Measurements from ENCODE around the gene DPRX.

DPRX gene, protein sequence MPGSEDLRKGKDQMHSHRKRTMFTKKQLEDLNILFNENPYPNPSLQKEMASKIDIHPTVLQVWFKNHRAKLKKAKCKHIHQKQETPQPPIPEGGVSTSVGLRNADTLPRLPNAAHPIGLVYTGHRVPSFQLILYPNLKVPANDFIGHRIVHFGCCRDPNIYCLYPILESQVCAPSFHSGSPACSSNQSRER

DNA sequence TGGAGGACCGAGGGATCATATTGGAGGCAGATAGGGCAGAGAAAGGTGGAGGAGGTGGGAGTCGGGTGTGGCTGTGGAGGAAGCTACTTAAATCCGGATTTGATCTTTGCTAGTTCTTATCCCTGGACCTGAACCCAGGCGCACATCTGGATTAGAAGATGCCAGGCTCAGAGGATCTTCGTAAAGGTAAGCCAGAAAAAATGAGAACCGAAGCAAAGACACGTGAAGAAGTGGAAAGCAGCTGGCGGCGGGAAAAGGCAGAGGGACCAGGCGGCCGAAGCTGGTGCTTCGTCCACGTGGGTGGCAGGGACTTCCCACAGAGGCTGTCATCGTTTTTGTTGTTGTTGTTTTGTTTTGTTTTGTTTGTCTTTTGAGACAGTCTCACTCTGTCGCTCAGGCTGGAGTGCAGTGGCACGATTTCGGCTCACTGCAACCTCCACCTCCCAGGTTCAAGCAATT lies at the start of gene DPRX:
Gene DPRX (plus strand): TSS at position 51 of the 459 bp plus-strand sequence. CDS start 108 bp downstream, at position 159.
- DNase-seq (ENCODE audit: low spot score): no peak

DNA sequence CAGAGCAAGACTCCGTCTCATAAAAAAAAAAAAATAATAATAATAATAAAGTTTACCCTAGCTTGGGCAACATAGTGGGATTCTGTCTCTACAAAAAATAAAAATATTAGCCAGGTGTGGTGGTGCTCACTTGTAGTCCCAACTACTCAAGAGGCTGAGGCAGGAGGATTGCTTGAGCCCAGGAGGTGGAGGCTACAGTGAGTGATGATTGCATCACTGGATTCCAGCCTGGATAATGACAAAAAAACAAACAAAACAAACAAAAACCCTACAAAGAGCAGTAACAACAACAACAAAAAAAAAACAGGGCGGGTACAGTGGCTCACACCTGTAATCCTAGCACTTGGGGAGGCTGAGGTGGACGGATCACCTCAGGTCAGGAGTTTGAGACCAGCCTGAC lies 48.6 kb upstream of the DPRX start:
- no peak for DNase-seq (ENCODE audit: low spot score)

DNA sequence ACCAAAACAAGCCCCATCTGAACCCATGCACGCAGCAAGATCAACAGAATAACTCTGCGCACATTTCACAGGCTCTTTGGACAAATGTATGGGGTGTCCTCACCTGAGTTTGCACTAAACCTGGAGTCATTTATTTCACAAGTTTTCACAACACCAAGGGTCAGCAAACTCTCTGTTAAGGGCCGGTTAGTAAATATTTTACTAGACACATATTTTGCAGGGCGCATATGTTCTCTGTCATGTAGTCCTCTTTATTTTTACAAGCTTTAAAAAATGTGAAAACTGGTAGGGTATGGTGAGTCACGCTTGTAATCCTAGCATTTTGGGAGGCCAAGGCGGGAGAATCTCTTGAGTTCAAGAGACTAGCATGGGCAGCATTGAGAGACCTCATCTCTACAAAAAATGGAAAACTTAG lies 45.5 kb upstream of the DPRX start:
- DNase-seq (ENCODE audit: low spot score): no peak

DNA sequence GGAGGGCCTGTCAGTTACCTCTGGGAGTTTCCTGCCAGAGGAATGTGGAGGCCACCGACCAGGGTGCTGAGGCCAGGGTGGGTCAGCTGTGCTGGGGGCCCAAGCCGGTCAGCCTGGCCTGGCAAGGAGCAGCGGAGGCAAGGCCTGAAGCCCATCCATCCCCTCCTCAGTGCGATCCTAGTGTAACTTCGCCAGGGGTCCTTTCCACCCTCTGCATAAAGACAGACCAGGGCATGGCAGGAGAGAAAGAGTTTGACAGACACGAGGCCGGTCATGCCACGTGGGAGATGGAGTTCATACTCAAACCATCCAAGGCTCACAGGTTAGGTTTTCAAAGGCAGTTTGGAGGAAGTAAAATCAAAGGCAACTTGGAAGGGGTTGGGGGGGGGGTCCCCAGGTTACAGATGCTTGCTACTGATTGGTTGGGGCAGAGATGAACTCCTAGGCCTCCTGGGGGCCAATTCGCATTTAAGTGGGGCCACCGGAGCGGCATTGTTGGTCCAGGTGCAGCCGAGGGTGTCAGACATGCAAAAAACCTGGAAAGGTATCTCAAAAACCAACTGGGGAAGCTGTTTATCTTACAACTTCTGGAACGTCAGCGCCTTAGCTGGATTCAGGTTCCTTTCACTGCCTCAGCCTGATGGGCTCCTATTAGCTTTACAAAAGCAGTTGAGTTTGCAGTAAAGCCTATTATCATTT lies 36.8 kb upstream of the DPRX start:
- no peak for DNase-seq (ENCODE audit: low spot score)

DNA sequence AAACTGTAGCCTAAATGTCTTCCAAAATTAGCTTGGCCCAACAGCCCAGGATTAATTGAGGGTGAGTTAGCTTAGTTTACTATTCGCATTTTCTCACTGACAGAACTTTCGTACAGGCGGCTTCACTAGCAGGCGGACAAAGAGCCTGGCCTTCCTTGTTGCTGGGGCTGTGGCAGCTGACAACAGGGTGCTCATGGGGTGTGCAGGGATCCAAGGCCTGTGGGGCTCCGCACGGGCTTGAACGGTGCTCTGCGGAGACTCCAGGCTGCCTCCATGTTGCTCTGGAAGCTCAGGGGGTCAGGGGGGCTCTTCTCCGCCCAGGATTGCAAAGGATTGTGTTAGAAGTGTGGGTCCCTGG lies 36.3 kb upstream of the DPRX start:
- DNase-seq (ENCODE audit: low spot score): no peak

DNA sequence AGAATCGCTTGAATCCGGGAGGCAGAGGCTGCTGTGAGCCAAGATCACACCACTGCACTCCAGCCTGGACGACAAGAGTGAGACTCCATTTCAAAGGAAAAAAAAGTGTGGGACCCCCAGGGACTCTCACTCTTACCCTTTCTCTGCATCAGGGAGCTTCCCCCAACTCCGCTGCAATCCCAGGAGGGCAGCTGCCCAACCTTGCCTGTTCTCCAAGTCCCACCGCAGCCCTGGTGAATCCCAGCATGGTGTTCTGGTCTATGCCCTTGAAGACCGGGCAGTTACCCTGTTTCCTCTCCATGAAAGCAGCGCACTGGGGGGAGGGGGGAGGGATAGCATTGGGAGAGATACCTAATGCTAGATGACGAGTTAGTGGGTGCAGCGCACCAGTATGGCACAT lies 35.7 kb upstream of the DPRX start:
- no peak for DNase-seq (ENCODE audit: low spot score)

DNA sequence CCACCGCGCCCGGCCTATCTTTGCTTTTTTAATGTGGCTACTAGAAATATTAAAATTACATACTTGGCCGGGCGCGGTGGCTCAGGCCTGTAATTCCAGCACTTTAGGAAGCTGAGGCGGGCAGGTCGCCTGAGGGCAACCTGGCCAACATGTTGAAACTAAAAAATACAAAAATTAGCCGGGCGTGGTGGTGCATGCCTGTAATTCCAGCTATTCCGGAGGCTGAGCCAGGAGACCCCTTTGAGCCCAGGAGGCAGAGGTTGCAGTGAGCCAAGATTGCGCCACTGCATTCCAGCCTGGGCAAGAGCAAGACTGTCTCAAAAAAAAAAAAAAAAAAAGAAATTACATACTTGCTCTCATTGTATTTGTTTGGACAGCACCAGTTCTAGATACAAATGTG lies 34.8 kb upstream of the DPRX start:
- no peak for DNase-seq (ENCODE audit: low spot score)

DNA sequence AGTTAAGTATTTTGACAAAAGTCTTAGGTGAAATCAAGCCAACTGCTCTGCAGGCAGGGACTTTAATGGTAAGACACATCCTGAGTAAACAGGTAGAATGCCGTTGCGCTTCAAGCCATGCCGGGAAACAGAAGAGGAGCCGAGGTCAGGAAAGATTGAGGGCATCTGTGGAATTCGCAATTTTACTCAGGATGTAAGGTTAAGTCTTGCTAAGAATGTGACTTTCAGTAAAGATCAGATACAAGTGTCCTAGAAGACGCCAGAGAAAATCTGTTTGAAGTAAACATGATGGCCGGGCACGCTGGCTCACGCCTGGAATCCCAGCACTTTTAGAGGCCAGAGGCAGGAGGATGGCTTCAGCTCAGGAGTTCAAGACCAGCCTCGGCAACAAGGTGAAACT lies 33.4 kb upstream of the DPRX start:
- DNase-seq (ENCODE audit: low spot score): no peak

DNA sequence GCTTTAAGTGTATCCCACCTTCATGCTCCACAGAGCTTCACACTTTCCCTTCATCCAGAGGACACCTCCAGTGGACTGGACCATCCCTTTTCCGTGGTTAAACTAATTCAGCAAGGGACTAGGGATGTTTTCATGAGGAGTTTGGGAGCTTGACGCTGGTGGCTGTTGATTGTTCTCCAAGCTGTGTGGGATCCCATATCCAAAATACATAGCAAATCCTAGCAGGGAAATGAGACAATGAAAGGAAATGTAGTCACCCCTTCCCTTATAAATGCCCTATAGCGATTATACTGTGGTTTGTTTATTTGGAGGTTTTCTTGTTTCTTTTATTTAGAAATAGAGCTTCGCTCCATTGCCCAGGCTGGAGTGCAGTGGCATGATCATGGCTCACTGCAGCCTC lies 31.6 kb upstream of the DPRX start:
- DNase-seq (ENCODE audit: low spot score): no peak

DNA sequence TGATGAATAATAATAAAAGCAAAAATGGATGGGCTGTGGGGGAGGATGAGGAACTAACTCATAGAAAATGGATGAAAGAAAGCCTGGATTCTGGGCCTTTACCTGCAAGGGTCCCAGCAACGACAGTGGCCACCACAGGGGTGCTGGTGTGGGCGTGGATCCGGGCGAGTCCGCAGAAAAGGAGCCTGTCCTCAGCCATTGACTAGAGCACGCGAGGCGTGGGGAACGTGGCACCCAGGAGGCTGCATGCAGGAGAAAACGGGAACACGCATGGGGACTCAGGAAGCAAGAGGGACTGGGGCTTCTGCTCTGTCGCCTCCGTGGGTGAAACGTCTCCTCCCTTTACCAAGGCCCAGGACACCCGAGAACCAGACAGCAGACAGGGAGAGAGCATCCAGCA lies 25.8 kb upstream of the DPRX start:
- DNase-seq (ENCODE audit: low spot score): no peak

DNA sequence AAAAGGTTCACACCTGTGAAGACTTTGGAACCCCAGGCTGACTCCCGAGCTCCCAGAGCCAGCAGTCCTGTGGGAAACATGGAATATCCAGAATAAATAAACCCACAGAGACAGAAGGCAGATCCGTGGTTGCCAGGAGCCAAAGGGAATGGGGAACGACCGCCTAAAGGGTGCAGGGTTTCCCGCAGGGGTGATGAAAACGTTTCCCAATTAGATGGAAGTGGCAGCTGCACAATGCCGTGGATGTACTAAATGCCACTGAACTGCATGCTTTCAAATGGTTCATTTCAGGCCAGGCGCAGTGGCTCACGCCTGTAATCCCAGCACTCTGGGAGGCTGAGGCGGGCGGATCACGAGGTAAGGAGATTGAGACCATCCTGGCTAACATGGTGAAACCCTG lies 23.4 kb upstream of the DPRX start:
- no peak for DNase-seq (ENCODE audit: low spot score)

DNA sequence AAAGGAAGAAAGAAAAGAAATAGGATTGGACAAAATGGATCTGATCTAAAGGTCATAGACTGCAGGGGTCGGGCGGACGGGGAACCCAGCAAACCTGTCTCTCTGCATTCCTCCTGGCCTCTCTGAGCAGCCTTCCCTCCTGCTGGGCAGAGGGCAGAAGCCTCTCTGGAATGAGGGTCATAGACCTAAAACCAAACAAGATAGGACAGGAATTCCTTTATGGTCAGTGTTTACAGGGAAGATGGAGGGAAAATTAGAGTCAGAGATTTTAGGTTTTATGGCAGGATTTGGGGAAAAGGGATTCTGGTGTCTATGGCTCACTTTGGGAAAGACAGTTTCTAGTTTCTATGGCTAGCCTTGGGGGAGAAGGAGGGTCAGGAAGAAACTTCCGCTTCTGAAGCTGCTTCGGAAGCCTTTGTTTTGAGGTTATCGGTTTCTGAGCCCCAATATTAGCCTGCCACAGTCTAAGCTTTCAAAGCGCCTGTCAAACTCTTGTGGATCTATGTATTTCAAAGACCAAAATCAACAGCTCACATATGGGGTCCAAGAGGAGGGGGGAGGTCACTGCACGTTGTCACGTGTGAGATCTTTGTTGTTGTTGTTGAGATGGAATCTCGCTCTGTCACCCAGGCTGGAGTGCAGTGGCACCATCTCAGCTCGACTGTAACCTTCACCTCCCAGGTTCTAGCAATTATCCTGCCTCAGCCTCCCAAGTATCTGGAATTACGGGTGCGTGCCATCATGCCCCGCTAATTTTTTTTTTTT lies 18.9 kb upstream of the DPRX start:
- DNase-seq (ENCODE audit: low spot score): no peak

DNA sequence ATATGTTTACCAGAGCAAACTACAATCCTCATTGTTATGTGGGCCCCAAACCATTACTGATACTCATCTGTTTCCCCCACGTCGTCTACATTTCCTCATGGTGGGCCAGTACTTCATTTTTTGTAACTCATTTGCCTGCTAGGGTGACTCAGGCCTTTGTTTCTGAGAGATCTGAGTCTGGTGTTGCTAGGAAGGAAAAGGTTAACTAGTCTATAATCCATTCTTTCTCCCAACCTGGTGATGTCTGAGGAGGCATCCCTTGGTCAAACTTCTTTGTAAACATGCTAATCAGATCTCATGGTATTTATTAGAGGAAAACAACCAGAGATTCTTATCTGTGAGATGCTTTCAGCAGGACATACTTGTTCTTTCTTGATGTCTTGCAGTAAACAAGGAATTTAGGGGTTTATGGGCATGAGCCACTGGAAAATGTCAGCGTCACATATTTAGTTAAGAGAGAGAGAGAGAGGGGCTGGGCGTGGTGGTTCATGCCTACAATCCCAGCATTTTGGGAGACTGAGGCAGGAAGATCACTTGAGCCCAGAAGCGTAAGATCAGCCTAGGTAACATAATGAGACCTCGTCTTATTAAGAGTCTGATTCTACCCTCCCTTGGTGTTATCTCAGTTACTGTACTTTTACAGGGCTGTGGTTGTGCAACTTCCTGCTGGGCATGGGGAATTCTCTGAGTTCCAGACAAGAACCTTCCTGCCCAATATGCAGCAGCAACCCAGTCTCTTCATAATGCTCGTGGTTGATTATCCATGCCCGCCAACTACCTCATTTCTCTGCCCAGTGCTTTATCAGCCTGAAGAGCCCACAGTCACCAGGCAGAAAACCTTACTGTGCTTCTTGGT lies 9.7 kb upstream of the DPRX start:
- DNase-seq (ENCODE audit: low spot score): no peak

DNA sequence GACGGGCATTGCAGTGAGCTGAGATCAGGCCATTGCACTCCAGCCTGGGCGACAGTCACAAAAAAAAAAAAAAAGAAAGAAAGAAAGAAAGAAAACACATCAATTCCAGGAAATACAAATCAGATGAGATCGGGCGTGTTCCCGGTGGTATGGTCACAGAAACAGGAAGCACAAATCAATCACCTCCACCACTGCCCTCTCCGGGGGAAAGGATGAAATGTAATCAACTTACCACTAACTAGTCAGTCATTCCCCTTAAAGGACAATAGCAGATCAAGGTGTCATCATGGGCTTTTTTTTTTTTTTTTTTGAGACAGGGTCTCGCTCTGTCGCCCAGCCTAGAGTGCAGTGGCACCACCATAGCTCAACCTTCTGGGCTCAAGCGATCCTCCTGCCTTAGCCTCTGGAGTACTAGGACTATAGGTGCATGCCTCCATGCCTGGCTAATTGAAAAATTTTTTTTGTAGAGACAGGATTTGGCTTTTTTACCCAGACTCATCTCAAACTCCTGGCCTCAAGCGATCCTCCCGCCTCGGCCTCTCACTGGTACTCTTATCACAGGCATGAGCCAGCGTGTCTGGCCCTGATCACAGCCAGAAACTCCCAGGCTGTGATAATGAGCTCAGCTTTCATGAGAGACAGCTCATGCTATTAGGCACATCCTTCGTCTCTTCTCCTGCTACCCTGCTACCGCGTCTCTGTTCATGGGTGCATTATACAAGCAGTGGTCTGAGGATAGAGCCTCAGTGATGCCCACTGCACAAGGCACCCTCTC lies 6.8 kb upstream of the DPRX start:
- no peak for DNase-seq (ENCODE audit: low spot score)

DNA sequence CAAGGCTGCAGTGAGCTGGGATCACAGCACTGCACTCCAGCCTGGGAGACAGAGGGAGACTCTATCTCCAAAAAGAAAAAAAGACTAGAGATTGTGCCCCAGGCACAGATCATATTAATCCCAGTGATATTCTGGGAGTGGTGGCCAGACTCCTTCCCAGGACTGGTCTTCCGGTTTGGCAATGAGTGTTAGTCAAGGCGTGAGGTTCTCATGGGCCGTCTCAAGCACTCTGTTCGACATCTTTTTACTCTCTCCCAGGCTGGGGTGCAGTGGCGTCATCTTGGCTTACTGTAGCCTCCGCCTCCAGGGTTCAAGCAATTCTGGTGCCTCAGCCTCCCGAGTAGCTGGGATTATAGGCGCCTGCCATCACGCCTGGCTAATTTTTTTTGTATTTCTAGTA lies 5.3 kb upstream of the DPRX start:
- DNase-seq (ENCODE audit: low spot score): no peak

DNA sequence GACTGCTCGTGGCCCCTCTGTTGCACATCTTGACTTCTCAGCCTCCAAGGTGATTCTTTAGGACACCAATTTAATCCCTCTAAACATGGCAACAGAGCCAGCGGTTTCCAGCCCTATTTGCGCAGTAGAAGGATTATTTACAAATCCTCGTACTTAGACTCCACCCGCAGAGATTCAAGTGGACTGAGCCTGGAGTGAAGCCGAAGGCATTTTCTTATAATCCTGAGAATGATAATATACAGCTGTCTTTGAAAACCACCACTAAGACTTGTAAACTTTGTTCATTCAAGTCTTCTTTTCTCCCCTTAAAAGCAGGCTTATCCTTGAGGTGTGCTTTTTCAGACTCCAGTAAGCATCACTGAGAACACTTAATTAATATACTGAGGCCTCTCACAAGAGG lies 4.8 kb upstream of the DPRX start:
- DNase-seq (ENCODE audit: low spot score): no peak

DNA sequence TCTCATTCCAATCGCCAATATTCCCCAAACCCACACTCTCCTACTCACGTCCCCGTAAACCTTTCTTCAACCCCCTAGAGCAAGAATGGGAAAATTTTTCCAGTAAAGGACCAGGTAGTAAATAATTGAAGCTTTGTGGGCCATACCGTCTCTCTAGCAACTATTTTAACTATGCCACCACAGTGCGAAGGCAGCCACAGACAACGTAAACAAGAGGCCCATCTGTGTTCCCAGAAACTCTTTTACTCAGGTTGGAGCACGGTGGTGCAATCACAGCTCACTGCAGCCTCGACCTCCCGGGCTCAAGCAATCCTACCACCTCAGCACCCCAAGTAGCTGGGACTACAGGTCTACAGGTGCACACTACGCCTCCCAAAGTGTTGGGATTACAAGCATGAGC lies 3.0 kb downstream of the DPRX start:
- no peak for DNase-seq (ENCODE audit: low spot score)

DNA sequence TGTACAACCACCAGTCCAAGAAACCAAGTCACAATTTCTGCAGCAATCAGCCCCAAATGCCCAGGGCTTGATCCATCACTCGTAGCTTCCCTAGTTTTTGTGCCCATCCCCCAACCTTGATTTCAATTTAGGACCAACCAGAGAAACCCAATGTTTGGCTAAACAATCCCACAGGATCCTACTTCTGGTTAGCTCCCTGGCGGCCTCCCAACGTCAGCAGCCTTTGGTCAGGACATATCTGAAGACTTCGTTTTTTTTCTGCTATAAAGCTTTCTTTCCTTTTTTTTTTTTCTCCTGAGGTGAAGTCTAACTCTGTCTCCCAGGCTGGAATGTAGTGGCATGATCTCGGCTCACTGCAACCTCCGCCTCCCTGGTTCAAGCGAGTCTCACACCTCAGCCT lies 7.7 kb downstream of the DPRX start:
- no peak for DNase-seq (ENCODE audit: low spot score)

DNA sequence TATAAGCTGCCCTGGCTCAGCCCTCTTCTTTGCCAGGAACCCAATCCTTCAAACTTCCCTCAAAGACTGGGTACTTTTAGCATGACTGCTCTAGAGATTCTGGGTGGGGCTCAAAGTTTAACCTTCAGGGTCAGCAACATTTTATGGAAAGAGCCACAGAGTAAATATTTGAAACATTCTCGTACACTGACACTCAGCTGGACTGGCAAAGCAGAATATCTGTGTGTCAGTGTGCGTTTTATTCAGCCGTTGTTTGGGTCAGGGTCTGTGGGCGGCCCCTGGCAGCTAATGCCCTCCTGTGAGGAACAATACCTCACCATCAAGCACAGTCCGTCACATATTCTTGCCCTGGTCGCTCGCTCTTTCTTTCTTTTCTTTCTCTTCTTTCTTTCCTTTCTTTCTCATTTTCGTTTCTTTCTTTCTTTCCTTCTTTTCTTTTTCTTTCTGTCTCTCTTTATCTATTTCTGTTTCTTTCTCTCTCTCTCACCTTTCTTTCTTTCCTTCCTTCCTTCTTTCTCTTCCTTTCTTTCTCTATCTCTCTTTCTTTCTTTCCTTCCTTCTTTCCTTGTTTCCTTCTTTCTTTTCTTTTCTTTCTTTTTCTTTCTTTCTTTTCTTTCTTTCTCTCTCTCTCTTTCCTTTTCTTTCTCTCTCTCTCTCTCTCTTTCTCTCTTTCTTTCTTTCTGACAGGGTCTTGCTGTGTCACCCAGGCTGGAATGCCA lies 10.7 kb downstream of the DPRX start:
- DNase-seq (ENCODE audit: low spot score): no peak

DNA sequence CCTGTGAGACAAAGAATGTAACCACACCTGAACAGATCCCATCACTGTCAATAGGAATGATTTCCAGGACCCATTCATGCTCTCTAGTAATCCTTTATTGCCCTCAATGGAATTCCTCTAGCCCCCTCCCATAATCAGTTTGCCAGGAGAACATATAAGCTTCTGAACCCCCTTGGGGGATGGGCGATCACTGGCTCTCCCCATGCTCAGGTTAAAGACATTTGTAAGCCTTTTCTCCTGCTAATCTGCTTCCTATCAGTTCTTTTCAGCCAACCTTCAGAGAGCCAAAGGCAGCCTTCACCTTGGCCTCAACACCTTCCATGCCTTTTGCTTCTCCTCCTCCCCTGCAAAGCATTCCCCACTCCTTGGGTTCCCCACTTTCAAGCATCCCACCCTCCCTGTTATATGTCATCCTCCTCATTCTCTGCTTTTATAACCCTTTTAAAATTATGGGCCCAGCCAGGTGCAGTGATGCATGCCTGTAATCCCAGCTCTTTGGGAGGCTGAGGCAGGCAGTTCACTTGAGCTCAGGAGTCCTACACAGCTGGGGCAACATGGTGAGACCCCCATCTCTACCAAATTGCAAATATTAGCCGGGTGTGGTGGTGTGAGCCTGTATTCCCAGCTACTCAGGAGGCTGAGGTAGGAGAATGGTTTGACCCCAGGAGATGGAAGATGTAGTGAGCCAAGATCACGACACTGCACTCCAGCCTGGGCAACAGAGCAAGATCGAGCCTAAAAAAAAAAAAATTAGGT lies 12.4 kb downstream of the DPRX start:
- no peak for DNase-seq (ENCODE audit: low spot score)

All from AG08395 (cell line).